PC-9 (cell line): Measurements from ENCODE around the gene C6orf15. TPM values are rescaled to one million over a fixed set of nuclear protein-coding genes. Genes with fewer than 3 reads are reported as not detected.

ENCODE experiments used
- BruUV-seq: library from RNA; stranded (reverse); fragments of 400-500 nt; replicated peaks from 2 replicates; lab custom pipeline; 2021; lab: Mats Ljungman, UMichigan
- CTCF ChIA-PET: fragments of 300-600 bp; sonication (Branson Sonifier 250); formaldehyde crosslinking; loops from one replicate; lab custom pipeline; 2022; ENCODE audit warnings: antibody characterized with exemption; lab: Charles Lee
- POLR2A ChIA-PET: fragments of 300-600 bp; sonication (Branson Sonifier 250); formaldehyde crosslinking; loops from one replicate; lab custom pipeline; 2022; ENCODE audit warnings: antibody characterized with exemption; ENCODE audit not compliant: unreplicated experiment; lab: Charles Lee
- DNase-seq, 2 experiments: peaks; one replicate each; pipeline versions ENCODE4 v3.0.0 to v3.0.0-alpha.2; 2015 to 2022; ENCODE audit warnings: mixed read lengths in 1 of 2
- H2AFZ ChIP-seq: fragments of 200-600 bp; sonication (generic); 2 replicates; pipeline ENCODE4 v1.8.1; 2017; ENCODE audit warnings: antibody characterized with exemption
- H3F3A ChIP-seq: fragments of 200-600 bp; sonication (generic); 2 replicates; pipeline ENCODE4 v1.8.1; 2017; ENCODE audit warnings: antibody characterized with exemption, mild to moderate bottlenecking, low read depth; ENCODE audit not compliant: insufficient read depth
- H3K27ac ChIP-seq: fragments of 200-600 bp; sonication (generic); 2 replicates; pipeline ENCODE4 v1.6.1; 2016; ENCODE audit warnings: mixed run types
- H3K27me3 ChIP-seq: fragments of 200-600 bp; sonication (generic); 2 replicates; pipeline ENCODE4 v1.6.1; 2016; ENCODE audit warnings: low read depth, mixed run types; ENCODE audit not compliant: insufficient read depth
- H3K36me3 ChIP-seq: fragments of 200-600 bp; sonication (generic); 2 replicates; pipeline ENCODE4 v1.6.1; 2016; ENCODE audit warnings: low read depth, mixed run types
- H3K4me1 ChIP-seq: fragments of 200-600 bp; sonication (generic); replicated peaks from 2 replicates; pipeline ENCODE4 v1.6.1; 2016; ENCODE audit warnings: mixed run types; ENCODE audit not compliant: insufficient read depth
- H3K4me2 ChIP-seq: fragments of 200-600 bp; sonication (generic); 2 replicates; pipeline ENCODE4 v1.6.1; 2017; ENCODE audit warnings: mixed run types
- H3K4me3 ChIP-seq: fragments of 200-600 bp; sonication (generic); 2 replicates; pipeline ENCODE4 v1.6.1; 2016; ENCODE audit warnings: mixed run types
- H3K79me2 ChIP-seq: fragments of 200-600 bp; sonication (generic); 2 replicates; pipeline ENCODE4 v1.6.1; 2017; ENCODE audit warnings: low read depth, mixed run types
- H3K9me2 ChIP-seq: fragments of 200-600 bp; sonication (generic); 2 replicates; pipeline ENCODE4 v1.8.1; 2017; ENCODE audit warnings: mild to moderate bottlenecking; ENCODE audit not compliant: insufficient read depth
- H3K9me3 ChIP-seq: fragments of 200-600 bp; sonication (generic); 2 replicates; pipeline ENCODE4 v1.8.1; 2016; ENCODE audit warnings: low read depth; ENCODE audit not compliant: insufficient read depth
- H4K20me1 ChIP-seq: fragments of 200-600 bp; sonication (generic); 2 replicates; pipeline ENCODE4 v1.8.1; 2017; ENCODE audit not compliant: insufficient read depth
- CTCF ChIP-seq: fragments of 200-600 bp; sonication (generic); conservative IDR thresholded peaks from 2 replicates; pipeline ENCODE4 v1.6.1; 2017; ENCODE audit warnings: mixed run types, antibody characterized with exemption, mild to moderate bottlenecking, moderate library complexity
- EZH2 ChIP-seq: fragments of 200-600 bp; sonication (generic); IDR thresholded peaks from 2 replicates; pipeline ENCODE4 v1.8.0; 2017; ENCODE audit warnings: antibody characterized with exemption, low read depth
- intact Hi-C: fragments of 100-400 bp; cut with micrococcal nuclease; formaldehyde crosslinking; loops from one replicate; pipeline ENCODE4 v1.10.0; 2022; ENCODE audit not compliant: unreplicated experiment
- total RNA-seq: library from RNA; stranded (reverse); gene quantifications from 2 replicates; pipeline ENCODE4 v1.2.3, GENCODE V29; 2021

The C6orf15 gene
- total RNA-seq, 1 experiment from 2014 or later: 21.6 TPM

GRCh38 chr6:31113861-31114540 lies 1.6 kb upstream of the C6orf15 start:
- Histone ChIP-seq H3K4me1 (peaks cover 43% of the 10 kb centered on the region), H2AFZ (0 out of 2 replicates have a peak overlapping the region, but pooled peaks have one; percentile 24), H3K9me3 (no peaks in the 10 kb centered on the region), H3K27me3 (no peaks in the 10 kb centered on the region), H3K4me2 (peak overlapping the region; percentile 86), H4K20me1 (no peaks in the 10 kb centered on the region), H3K79me2 (peaks cover 13% of the 10 kb centered on the region), H3K36me3 (no peaks in the 10 kb centered on the region), H3F3A (peaks cover 11% of the 10 kb centered on the region), H3K4me3 (peak overlapping the region; percentile 58; the same call in 1 of the 2 replicates), H3K27ac (peak overlapping the region; percentile 95), H3K9me2 (no peaks in the 10 kb centered on the region)
- intact Hi-C loops: loop anchor here (1.0 kb wide), 1 partner anchor 27 kb away; no protein-coding TSS in a partner anchor
- DNase-seq: no peak
- no TSS peak for BruUV-seq
- ChIA-PET CTCF (interaction anchor here (0.6 to 3.3 kb wide), 8 partner anchors 11 to 200 kb away, joined by 3 to 45 read pairs (median 6); partner anchors contain the start of gene VARS2), POLR2A (interaction anchor here (0.6 to 0.8 kb wide), 5 partner anchors 21 to 604 kb away, joined by 4 to 19 read pairs (median 7); no protein-coding TSS in a partner anchor)
- no peak for TF ChIP-seq EZH2

- CTCF ChIA-PET: no interaction called here
- Histone ChIP-seq H4K20me1 (no peaks in the 10 kb centered on the region), H3K9me2 (no peaks in the 10 kb centered on the region), H3K4me2 (0 out of 2 replicates have a peak overlapping the region, but pooled peaks have one; percentile 40), H3K4me3 (no peak overlapping the region), H3K4me1 (peaks cover 43% of the 10 kb centered on the region), H2AFZ (no peak overlapping the region), H3K27me3 (no peaks in the 10 kb centered on the region), H3K79me2 (peaks cover 9% of the 10 kb centered on the region), H3K9me3 (no peaks in the 10 kb centered on the region), H3F3A (peaks cover 11% of the 10 kb centered on the region), H3K36me3 (no peaks in the 10 kb centered on the region), H3K27ac (no peak overlapping the region)
- intact Hi-C loops: no loop called here
- POLR2A ChIA-PET: no interaction called here
- no peak for DNase-seq
- no peak for TF ChIP-seq CTCF
- no peak for TF ChIP-seq EZH2
- no TSS peak for BruUV-seq
These were observed 663 bp downstream of the C6orf15 start for GRCh38 chr6:31111712-31112111.

- ChIA-PET CTCF (interaction anchor here (0.6 kb wide), 2 partner anchors 14 to 27 kb away, joined by 3 to 11 read pairs; no protein-coding TSS in a partner anchor), POLR2A (interaction anchor here (0.6 kb wide), 2 partner anchors 204 to 520 kb away, joined by 4 to 6 read pairs; no protein-coding TSS in a partner anchor)
- peaks cover 11% of the 10 kb centered on the region for H3F3A ChIP-seq
- peaks cover 41% of the 10 kb centered on the region for H3K4me1 ChIP-seq
- peaks cover 2% of the 10 kb centered on the region for H3K79me2 ChIP-seq
- DNase-seq: no peak
- TF ChIP-seq EZH2 (no peak), CTCF (no peak)
- no peak overlapping the region for H3K4me2 ChIP-seq
- no peaks in the 10 kb centered on the region for H3K9me2 ChIP-seq
- H3K27me3 ChIP-seq: no peaks in the 10 kb centered on the region
- no peak overlapping the region for H2AFZ ChIP-seq
- H3K9me3 ChIP-seq: no peaks in the 10 kb centered on the region
- H3K27ac ChIP-seq: no peak overlapping the region
- BruUV-seq: no TSS peak
- H3K4me3 ChIP-seq: no peak overlapping the region
- no peaks in the 10 kb centered on the region for H4K20me1 ChIP-seq
- intact Hi-C loops: no loop called here
- H3K36me3 ChIP-seq: no peaks in the 10 kb centered on the region
These were observed 1.4 kb downstream of the C6orf15 start for GRCh38 chr6:31110825-31111582.
